HepG2 (cell line): Measurements from ENCODE around the gene SPRED3. TPM values are rescaled to one million over a fixed set of nuclear protein-coding genes. Genes with fewer than 3 reads are reported as not detected.

Experiments
- CEBPZ ChIP-seq: IDR thresholded peaks from 2 replicates; pipeline ENCODE4 v1.6.1; 2012; ENCODE audit warnings: low read length, improper control_type of control experiment
- ELK4 ChIP-seq: sonication (generic); formaldehyde crosslinking; IDR thresholded peaks from 2 replicates; pipeline ENCODE4 v1.9.0; 2021; ENCODE audit warnings: missing genetic modification reagents, borderline replicate concordance
- KAT7 ChIP-seq: IDR thresholded peaks from 2 replicates; pipeline ENCODE4 v1.6.1; 2018; ENCODE audit warnings: borderline replicate concordance, missing compliant biosample characterization
- SP140L ChIP-seq: sonication (generic); formaldehyde crosslinking; IDR thresholded peaks from 2 replicates; pipeline ENCODE4 v1.4.0; 2020; ENCODE audit warnings: missing genetic modification reagents, borderline replicate concordance
- SRSF1 ChIP-seq: fragments of 200-400 bp; formaldehyde crosslinking; optimal IDR thresholded peaks from 2 replicates; pipeline ENCODE3; 2017; ENCODE audit warnings: mild to moderate bottlenecking, low read depth, low read length, moderate library complexity
- ZBTB42 ChIP-seq: sonication (generic); formaldehyde crosslinking; IDR thresholded peaks from 2 replicates; pipeline ENCODE4 v1.5.0; 2020; ENCODE audit warnings: mild to moderate bottlenecking, missing genetic modification reagents
- ZNF556 ChIP-seq: sonication (generic); formaldehyde crosslinking; IDR thresholded peaks from 2 replicates; pipeline ENCODE4 v1.4.0; 2020; ENCODE audit warnings: mild to moderate bottlenecking, missing genetic modification reagents, borderline replicate concordance
- ZSCAN21 ChIP-seq: sonication (generic); formaldehyde crosslinking; IDR thresholded peaks from 2 replicates; pipeline ENCODE4 v1.8.0; 2022; ENCODE audit warnings: mild to moderate bottlenecking, missing genetic modification reagents, moderate library complexity, borderline replicate concordance
- polyA plus RNA-seq, 8 experiments: library from polyadenylated mRNA; depleted of rRNA in 3 of 8; stranded (reverse) in 7 of 8; unstranded in 1 of 8; fragments of >200 nt; fragmentation: Illumina TruSeq in 4 of 8; extraction: Trizol in 4 of 8; gene quantifications; 2 replicates each; pipeline versions ENCODE4 v1.2.1 to v1.2.3, GENCODE V29; 2011 to 2016; ENCODE audit warnings: low read depth in 4 of 8, missing spikeins in 1 of 8, mixed read lengths in 1 of 8; ENCODE audit not compliant: insufficient read depth in 1 of 8
- total RNA-seq, 5 experiments: library from RNA; depleted of rRNA; stranded (reverse); fragments of >200 nt; fragmentation: Illumina TruSeq; extraction: Trizol; gene quantifications; 2 replicates each; pipeline ENCODE4 v1.2.3, GENCODE V29; 2016; ENCODE audit warnings: low read depth in 1 of 5
- TF ChIP-seq, protein P1 (sequence below): sonication (generic); formaldehyde crosslinking; IDR thresholded peaks from 2 replicates; pipeline ENCODE4 v1.4.0; 2020; ENCODE audit warnings: missing genetic modification reagents
- TF ChIP-seq, protein P2 (sequence below): sonication (generic); formaldehyde crosslinking; IDR thresholded peaks from 2 replicates; pipeline ENCODE4 v1.4.0; 2020; ENCODE audit warnings: missing genetic modification reagents, low read depth, mild to moderate bottlenecking, borderline replicate concordance

Gene SPRED3
- total and polyA plus RNA-seq, 2 of the 13 experiments (the other 11 are each of a cell fraction or from before 2014, with no cell fraction given) = 0.15 to 0.17 TPM

DNA sequence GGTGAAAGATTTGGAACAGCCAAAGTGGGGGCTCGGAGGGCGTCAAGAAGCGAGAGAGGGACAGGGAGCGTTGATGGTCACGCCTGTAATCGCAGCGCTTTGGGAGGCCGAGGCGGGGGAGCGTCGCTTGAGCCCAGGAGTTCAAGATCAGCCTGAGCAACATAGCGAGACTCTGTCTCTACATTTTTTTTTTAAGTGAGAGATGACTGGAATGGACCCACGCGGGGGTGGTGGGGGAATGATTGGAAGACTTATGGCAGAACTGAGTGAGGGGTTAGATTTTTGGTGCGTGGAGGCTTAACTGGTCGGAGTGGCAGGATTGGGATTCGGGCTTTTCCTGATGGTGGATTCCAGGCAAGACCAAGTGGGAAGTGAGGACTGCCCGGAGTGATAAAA lies 13.4 kb upstream of the SPRED3 start (continued):
- TF ChIP-seq CEBPZ = no peak
- TF ChIP-seq ELK4 = no peak
- TF ChIP-seq SRSF1 = peak; percentile 20
- TF ChIP-seq KAT7 (CRISPR knock-in tag) = no peak
- 0 out of 2 replicates have a peak, but pooled peaks have one; percentile 22 for TF ChIP-seq ZSCAN21 (CRISPR knock-in tag)
- TF ChIP-seq, protein P1, sequence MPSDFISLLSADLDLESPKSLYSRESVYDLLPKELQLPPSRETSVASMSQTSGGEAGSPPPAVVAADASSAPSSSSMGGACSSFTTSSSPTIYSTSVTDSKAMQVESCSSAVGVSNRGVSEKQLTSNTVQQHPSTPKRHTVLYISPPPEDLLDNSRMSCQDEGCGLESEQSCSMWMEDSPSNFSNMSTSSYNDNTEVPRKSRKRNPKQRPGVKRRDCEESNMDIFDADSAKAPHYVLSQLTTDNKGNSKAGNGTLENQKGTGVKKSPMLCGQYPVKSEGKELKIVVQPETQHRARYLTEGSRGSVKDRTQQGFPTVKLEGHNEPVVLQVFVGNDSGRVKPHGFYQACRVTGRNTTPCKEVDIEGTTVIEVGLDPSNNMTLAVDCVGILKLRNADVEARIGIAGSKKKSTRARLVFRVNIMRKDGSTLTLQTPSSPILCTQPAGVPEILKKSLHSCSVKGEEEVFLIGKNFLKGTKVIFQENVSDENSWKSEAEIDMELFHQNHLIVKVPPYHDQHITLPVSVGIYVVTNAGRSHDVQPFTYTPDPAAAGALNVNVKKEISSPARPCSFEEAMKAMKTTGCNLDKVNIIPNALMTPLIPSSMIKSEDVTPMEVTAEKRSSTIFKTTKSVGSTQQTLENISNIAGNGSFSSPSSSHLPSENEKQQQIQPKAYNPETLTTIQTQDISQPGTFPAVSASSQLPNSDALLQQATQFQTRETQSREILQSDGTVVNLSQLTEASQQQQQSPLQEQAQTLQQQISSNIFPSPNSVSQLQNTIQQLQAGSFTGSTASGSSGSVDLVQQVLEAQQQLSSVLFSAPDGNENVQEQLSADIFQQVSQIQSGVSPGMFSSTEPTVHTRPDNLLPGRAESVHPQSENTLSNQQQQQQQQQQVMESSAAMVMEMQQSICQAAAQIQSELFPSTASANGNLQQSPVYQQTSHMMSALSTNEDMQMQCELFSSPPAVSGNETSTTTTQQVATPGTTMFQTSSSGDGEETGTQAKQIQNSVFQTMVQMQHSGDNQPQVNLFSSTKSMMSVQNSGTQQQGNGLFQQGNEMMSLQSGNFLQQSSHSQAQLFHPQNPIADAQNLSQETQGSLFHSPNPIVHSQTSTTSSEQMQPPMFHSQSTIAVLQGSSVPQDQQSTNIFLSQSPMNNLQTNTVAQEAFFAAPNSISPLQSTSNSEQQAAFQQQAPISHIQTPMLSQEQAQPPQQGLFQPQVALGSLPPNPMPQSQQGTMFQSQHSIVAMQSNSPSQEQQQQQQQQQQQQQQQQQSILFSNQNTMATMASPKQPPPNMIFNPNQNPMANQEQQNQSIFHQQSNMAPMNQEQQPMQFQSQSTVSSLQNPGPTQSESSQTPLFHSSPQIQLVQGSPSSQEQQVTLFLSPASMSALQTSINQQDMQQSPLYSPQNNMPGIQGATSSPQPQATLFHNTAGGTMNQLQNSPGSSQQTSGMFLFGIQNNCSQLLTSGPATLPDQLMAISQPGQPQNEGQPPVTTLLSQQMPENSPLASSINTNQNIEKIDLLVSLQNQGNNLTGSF (CRISPR knock-in tag) = peak; percentile 9; the same call in 1 of the 2 replicates
- 0 out of 2 replicates have a peak, but pooled peaks have one; percentile 21 for TF ChIP-seq ZNF556 (CRISPR knock-in tag)
- TF ChIP-seq, protein P2, sequence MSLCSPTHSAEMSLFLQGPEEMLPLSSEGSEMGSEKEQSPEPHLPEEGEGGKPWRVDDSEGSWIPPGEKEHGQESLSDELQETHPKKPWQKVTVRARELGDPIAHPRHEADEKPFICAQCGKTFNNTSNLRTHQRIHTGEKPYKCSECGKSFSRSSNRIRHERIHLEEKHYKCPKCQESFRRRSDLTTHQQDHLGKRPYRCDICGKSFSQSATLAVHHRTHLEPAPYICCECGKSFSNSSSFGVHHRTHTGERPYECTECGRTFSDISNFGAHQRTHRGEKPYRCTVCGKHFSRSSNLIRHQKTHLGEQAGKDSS (CRISPR knock-in tag) = 0 out of 2 replicates have a peak, but pooled peaks have one; percentile 1
- no peak for TF ChIP-seq SP140L (CRISPR knock-in tag)
- TF ChIP-seq ZBTB42 = 0 out of 2 replicates have a peak, but pooled peaks have one; percentile 10
